A673 (cell line): ENCODE data around the gene KLF16. TPM values are rescaled to one million over a fixed set of nuclear protein-coding genes. Genes with fewer than 3 reads are reported as not detected.
A peak's percentile ranks its signal among the peaks of the same experiment; 100 is the strongest.
"Not testable (repeated sequence)": the region's sequence is repeated elsewhere in the genome, so short reads cannot be mapped to it uniquely, and the experiment has no call there.

ENCODE experiments used
- BruUV-seq: library from RNA; stranded (reverse); fragments of 400-500 nt; replicated peaks from 2 replicates; lab custom pipeline; 2021; lab: Mats Ljungman, UMichigan
- CTCF ChIA-PET: fragments of 300-600 bp; sonication (Branson Sonifier 250); formaldehyde crosslinking; loops from one replicate; lab custom pipeline; 2022; ENCODE audit warnings: antibody characterized with exemption; lab: Charles Lee
- POLR2A ChIA-PET: fragments of 300-600 bp; sonication (Branson Sonifier 250); formaldehyde crosslinking; loops from one replicate; lab custom pipeline; 2022; ENCODE audit warnings: antibody characterized with exemption; ENCODE audit not compliant: low non-redundant PET; lab: Charles Lee
- DNase-seq: peaks from one replicate; pipeline ENCODE4 v3.0.0-alpha.2; 2015; ENCODE audit warnings: low spot score
- H3K27ac ChIP-seq: fragments of 200-600 bp; sonication (generic); 2 replicates; pipeline ENCODE4 v1.5.1; 2016; ENCODE audit warnings: mixed run types, low read depth, mild to moderate bottlenecking, mixed read lengths, antibody characterized with exemption, low read length; ENCODE audit not compliant: poor library complexity, severe bottlenecking
- H3K27me3 ChIP-seq: fragments of 200-600 bp; sonication (generic); replicated peaks from 2 replicates; pipeline ENCODE4 v1.6.1; 2017; ENCODE audit warnings: mixed run types, low read depth, mild to moderate bottlenecking, mixed read lengths, antibody characterized with exemption, low read length; ENCODE audit not compliant: insufficient read depth, poor library complexity
- H3K36me3 ChIP-seq: fragments of 200-600 bp; sonication (generic); 2 replicates; pipeline ENCODE4 v1.6.1; 2016; ENCODE audit warnings: mixed run types, mild to moderate bottlenecking, mixed read lengths, antibody characterized with exemption, low read length; ENCODE audit not compliant: insufficient read depth, poor library complexity, severe bottlenecking
- H3K4me1 ChIP-seq: fragments of 200-600 bp; sonication (generic); 2 replicates; pipeline ENCODE4 v1.6.1; 2017; ENCODE audit warnings: mixed run types, mild to moderate bottlenecking, mixed read lengths, antibody characterized with exemption, low read length; ENCODE audit not compliant: insufficient read depth, poor library complexity, severe bottlenecking
- H3K4me3 ChIP-seq: fragments of 200-600 bp; sonication (generic); 2 replicates; pipeline ENCODE4 v1.5.1; 2016; ENCODE audit warnings: low read depth, mixed run types, mild to moderate bottlenecking, mixed read lengths, low read length; ENCODE audit not compliant: poor library complexity, severe bottlenecking
- H3K9me3 ChIP-seq: fragments of 200-600 bp; sonication (generic); 2 replicates; pipeline ENCODE4 v1.6.1; 2016; ENCODE audit warnings: mixed run types, low read depth, mild to moderate bottlenecking, mixed read lengths, antibody characterized with exemption, low read length; ENCODE audit not compliant: poor library complexity, severe bottlenecking
- EZH2 ChIP-seq: fragments of 200-600 bp; sonication (generic); IDR thresholded peaks from 2 replicates; pipeline ENCODE4 v1.6.1; 2017; ENCODE audit warnings: borderline replicate concordance, low read depth, mild to moderate bottlenecking, mixed read lengths, antibody characterized with exemption, low read length; ENCODE audit not compliant: poor library complexity, severe bottlenecking
- intact Hi-C: fragments of 100-400 bp; cut with micrococcal nuclease; formaldehyde crosslinking; loops from one replicate; pipeline ENCODE4 v1.10.0; 2022; ENCODE audit not compliant: unreplicated experiment
- total RNA-seq: library from RNA; stranded (reverse); gene quantifications from 2 replicates; pipeline ENCODE4 v1.2.3, GENCODE V29; 2021
- TF ChIP-seq, protein P1 (sequence below): fragments of 300-800, 200-600 bp; sonication (generic); conservative IDR thresholded peaks from 2 replicates; pipeline ENCODE4 v1.5.1; 2017; ENCODE audit warnings: low read depth, mild to moderate bottlenecking, antibody characterized with exemption, low read length, moderate library complexity, mixed read lengths

Gene KLF16
- total RNA-seq, 1 experiment from 2014 or later: 46.8 TPM

DNA sequence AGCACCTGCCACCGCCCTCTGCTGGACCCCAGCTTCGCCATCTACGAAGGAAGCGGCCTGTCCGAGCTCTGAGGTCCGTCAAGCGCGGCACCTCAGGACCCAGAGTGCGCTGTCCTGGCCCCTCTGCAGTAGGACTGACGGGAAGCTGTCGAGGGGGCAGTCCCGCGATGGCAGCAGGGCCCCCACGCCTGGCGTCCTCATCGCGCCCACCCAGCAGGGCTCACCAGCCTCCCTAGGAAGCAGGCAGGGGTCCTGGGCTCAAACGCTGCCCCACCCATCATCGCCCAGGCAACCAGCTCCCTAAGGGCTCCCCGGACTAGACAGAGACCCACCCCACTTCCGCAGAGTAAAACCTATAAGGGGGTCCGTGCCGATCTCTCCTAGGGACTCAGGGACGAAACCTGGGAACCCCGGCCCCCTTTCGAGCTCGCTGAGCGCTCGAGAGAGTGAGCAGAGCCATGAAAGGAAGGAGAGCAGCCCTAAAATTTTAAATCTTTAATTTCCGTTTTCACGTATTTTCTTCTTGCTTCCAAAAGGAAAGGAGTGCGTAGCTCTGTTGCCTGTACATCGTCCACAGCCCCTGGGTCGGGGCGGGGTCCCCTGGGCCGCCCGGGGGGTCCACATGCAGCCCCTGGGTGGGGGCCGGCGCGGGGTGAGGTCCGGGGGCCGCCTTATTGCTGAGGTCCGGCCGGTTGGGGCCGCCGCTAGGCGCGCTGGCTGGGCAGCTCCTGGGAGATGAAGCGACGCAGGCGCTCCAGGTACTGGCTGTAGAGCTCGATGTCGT is 13.3 kb upstream of the KLF16 start:
- H3K27me3 ChIP-seq, H3K36me3 ChIP-seq, DNase-seq, BruUV-seq, intact Hi-C loops, POLR2A ChIA-PET, H3K9me3 ChIP-seq: not testable (repeated sequence)
- TF ChIP-seq, protein P1, sequence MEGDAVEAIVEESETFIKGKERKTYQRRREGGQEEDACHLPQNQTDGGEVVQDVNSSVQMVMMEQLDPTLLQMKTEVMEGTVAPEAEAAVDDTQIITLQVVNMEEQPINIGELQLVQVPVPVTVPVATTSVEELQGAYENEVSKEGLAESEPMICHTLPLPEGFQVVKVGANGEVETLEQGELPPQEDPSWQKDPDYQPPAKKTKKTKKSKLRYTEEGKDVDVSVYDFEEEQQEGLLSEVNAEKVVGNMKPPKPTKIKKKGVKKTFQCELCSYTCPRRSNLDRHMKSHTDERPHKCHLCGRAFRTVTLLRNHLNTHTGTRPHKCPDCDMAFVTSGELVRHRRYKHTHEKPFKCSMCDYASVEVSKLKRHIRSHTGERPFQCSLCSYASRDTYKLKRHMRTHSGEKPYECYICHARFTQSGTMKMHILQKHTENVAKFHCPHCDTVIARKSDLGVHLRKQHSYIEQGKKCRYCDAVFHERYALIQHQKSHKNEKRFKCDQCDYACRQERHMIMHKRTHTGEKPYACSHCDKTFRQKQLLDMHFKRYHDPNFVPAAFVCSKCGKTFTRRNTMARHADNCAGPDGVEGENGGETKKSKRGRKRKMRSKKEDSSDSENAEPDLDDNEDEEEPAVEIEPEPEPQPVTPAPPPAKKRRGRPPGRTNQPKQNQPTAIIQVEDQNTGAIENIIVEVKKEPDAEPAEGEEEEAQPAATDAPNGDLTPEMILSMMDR: peak; percentile 33; the same call in 1 of the 2 replicates
- Histone ChIP-seq H3K4me3 (peak overlapping the region; percentile 87), H3K4me1 (peaks cover 24% of the 10 kb centered on the region), H3K27ac (peak overlapping the region; percentile 93)
- CTCF ChIA-PET: interaction anchor here (0.5 kb wide), 1 partner anchor 52 kb away, joined by 3 read pairs; no protein-coding TSS in a partner anchor

DNA sequence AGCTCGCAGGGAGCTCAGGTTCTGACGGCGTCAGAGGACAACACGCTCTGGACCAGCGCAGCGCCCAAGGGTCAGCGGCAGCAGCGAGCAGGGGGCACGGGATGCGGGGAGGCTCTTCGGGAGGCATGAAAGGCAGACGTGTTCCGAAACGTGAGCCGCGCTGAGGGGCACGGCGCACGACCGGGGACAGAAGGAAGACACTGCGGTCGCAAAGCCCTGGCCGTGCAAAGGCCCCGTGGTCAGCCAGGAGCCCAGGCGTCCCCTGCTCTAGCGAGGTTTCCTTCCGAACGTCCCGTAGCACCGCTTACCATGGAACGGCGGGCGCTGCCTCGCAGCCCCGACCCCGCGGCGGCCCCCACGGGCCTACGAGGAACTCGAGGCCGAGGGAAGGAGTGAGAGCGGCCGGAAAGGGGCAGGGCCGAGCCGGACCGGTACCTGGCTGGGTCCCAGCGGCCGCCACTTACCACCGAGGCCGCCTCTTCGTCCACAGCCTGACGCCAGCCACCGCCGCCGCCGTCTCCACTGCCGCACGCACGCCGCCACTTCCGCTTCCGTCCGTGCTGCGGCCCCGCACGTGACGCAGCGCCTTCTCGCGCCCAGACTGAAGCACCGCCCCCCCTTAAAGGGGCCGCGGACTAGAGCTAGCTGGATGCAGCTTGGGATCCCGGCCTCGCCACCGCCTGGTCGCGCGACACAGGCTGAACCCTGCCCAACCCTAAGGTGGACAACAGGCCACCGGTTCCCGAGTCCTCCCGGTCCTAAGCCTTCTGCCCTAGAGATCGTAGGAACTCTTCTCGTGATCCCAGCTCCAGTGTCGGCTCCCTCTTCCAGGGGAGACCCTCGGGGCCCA is 12.5 kb upstream of the KLF16 start:
- CTCF ChIA-PET: interaction anchor here (0.5 kb wide), 1 partner anchor 53 kb away, joined by 3 read pairs; no protein-coding TSS in a partner anchor
- intact Hi-C loops: no loop called here

DNA sequence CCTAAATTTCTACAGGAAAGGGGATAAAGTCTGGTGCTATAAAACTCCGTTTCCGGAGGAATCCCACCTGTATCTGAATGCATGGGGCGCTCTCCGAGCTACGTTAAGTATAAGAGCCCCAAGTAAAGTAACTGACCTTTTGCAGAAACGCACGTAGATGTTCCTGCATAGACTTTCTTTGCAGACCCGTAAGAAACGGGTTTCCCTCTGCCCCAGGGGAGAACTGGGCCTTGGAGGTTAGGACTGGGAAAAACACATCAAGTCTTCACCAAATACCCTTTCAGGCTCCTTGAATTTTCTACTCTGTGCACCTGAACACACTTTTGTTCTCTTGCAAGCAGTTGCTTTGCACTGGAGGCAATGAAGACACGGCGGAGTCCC is 11.9 kb upstream of the KLF16 start:
- Histone ChIP-seq H3K27ac (peak overlapping the region; percentile 93), H3K4me3 (peak overlapping the region; percentile 87), H3K4me1 (peaks cover 24% of the 10 kb centered on the region)
- DNase-seq, POLR2A ChIA-PET, H3K36me3 ChIP-seq, H3K27me3 ChIP-seq, H3K9me3 ChIP-seq, BruUV-seq, intact Hi-C loops: not testable (repeated sequence)
- CTCF ChIA-PET: interaction anchor here (0.7 kb wide), 1 partner anchor 11 kb away, joined by 3 read pairs; no protein-coding TSS in a partner anchor

More for the DNA sequence above, 12.5 kb upstream of the KLF16 start:
- BruUV-seq: TSS peak; percentile 66
- DNase-seq: peak; percentile 96
- peak overlapping the region; percentile 87 for H3K4me3 ChIP-seq
- peaks cover 24% of the 10 kb centered on the region for H3K4me1 ChIP-seq
- no peaks in the 10 kb centered on the region for H3K27me3 ChIP-seq
- POLR2A ChIA-PET: no interaction called here
- peak overlapping the region; percentile 93 for H3K27ac ChIP-seq
- H3K9me3 ChIP-seq: no peaks in the 10 kb centered on the region
- TF ChIP-seq EZH2: no peak
- TF ChIP-seq, protein P1: no peak
- peaks cover 8% of the 10 kb centered on the region for H3K36me3 ChIP-seq
